ENCODE data around the gene INPP4B. TPM values are rescaled to one million over a fixed set of nuclear protein-coding genes. Genes with fewer than 3 reads are reported as not detected.

INPP4B gene
- polyA plus RNA-seq, 1 experiment, result 5.1 TPM

DNA sequence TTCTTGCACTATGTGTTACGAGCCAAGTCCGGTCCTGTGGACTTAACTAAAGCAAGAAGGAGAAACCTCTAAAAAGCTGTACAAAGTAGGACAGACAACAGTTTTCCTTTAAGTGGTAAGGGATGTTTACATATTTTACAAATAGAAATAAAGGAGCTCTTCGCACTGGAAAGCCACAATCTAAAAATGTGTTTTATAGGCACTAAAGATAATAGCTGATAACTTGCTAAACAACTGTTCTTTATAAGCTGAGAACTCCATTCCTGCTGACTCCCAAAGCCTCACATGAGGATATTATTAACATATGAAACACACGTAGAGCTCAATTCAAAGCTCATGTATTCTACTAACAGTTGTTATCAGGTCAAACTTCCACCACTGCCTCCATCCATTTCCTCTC is 519.9 kb downstream of the INPP4B start:
- Histone ChIP-seq H3K27ac (ENCODE audit: low read depth, low read length) (no peak overlapping the region), H3K9me3 (ENCODE audit: control insufficient read depth, insufficient read depth, low read length) (no peaks in the 10 kb centered on the region), H3K4me3 (ENCODE audit: low read depth, low read length) (no peak overlapping the region), H3K27me3 (ENCODE audit: control insufficient read depth, insufficient read depth, low read length) (no peaks in the 10 kb centered on the region)
- no peak for TF ChIP-seq CTCF (IDR thresholded peaks at IDR 0.05; ENCODE audit: low read depth, low read length)
- ChIA-PET POLR2A (no interaction called here), CTCF (no interaction called here)
- no peak for DNase-seq (ENCODE audit: low read depth, low spot score)

DNA sequence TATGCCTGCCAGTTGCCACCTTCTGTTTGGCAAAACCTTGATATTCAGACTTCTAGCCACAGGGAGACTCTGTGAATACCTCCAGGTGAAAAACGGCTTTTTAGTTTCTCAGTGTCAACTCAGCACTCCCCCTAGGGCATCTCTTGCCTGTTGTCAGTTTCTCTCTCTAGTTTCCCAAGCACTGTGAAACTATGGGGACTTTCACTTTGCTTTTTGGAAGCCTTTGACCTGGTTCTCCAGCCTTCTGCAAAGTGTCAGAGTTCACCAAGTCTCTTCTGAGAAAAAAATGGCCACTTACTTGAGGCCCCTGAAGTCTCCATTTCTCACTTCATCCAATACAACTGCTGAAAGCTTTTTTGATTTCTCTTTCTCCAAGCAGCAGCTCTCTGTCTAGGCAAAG is 521.5 kb downstream of the INPP4B start:
- H3K4me3 ChIP-seq (ENCODE audit: low read depth, low read length), result no peak overlapping the region
- H3K27ac ChIP-seq (ENCODE audit: low read depth, low read length), result no peak overlapping the region
- no peak for DNase-seq (ENCODE audit: low read depth, low spot score)
- no peaks in the 10 kb centered on the region for H3K27me3 ChIP-seq (ENCODE audit: control insufficient read depth, insufficient read depth, low read length)
- POLR2A ChIA-PET, result no interaction called here
- H3K9me3 ChIP-seq (ENCODE audit: control insufficient read depth, insufficient read depth, low read length), result no peaks in the 10 kb centered on the region
- CTCF ChIA-PET, result interaction anchor here (0.6 to 1.5 kb wide), 2 partner anchors 29 to 1438 kb away, joined by 3 read pairs; no protein-coding TSS in a partner anchor
- TF ChIP-seq CTCF (IDR thresholded peaks at IDR 0.05; ENCODE audit: low read depth, low read length), result no peak

GRCh38 chr4:142322996-142323395 is 523.1 kb downstream of the INPP4B start:
- Histone ChIP-seq H3K27me3 (ENCODE audit: control insufficient read depth, insufficient read depth, low read length) (no peaks in the 10 kb centered on the region), H3K4me3 (ENCODE audit: low read depth, low read length) (no peak overlapping the region), H3K9me3 (ENCODE audit: control insufficient read depth, insufficient read depth, low read length) (no peaks in the 10 kb centered on the region), H3K27ac (ENCODE audit: low read depth, low read length) (no peak overlapping the region)
- CTCF ChIA-PET, result no interaction called here
- TF ChIP-seq CTCF (IDR thresholded peaks at IDR 0.05; ENCODE audit: low read depth, low read length), result no peak
- DNase-seq (ENCODE audit: low read depth, low spot score), result no peak
- POLR2A ChIA-PET, result no interaction called here

GRCh38 chr4:142318280-142318679 is 527.8 kb downstream of the INPP4B start:
- TF ChIP-seq CTCF (IDR thresholded peaks at IDR 0.05; ENCODE audit: low read depth, low read length), result no peak
- H3K27ac ChIP-seq (ENCODE audit: low read depth, low read length), result no peak overlapping the region
- CTCF ChIA-PET, result no interaction called here
- DNase-seq (ENCODE audit: low read depth, low spot score), result no peak
- POLR2A ChIA-PET, result no interaction called here
- H3K4me3 ChIP-seq (ENCODE audit: low read depth, low read length), result no peak overlapping the region
- no peaks in the 10 kb centered on the region for H3K27me3 ChIP-seq (ENCODE audit: control insufficient read depth, insufficient read depth, low read length)
- no peaks in the 10 kb centered on the region for H3K9me3 ChIP-seq (ENCODE audit: control insufficient read depth, insufficient read depth, low read length)

DNA sequence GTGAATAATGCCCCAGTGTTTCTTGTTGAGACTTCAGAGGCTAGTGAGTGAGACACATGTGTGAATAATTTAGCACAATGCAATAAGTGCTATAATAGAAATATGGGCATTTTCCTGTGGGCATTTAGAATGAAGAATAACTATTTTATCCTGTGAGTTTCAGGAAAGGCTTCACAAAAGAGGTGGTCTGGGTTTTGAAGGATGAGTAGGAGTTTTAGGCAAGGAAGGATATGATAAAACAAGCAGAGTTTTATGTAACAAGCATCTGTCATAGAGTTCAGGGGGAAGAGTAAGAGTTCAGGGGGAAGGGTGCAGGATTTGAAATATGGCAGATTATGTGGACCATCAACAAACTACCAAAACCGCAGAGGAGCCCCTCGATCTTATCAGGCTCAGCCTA is 529.2 kb downstream of the INPP4B start:
- H3K9me3 ChIP-seq (ENCODE audit: control insufficient read depth, insufficient read depth, low read length), result no peaks in the 10 kb centered on the region
- H3K27me3 ChIP-seq (ENCODE audit: control insufficient read depth, insufficient read depth, low read length), result no peaks in the 10 kb centered on the region
- TF ChIP-seq CTCF (IDR thresholded peaks at IDR 0.05; ENCODE audit: low read depth, low read length), result no peak
- no peak overlapping the region for H3K4me3 ChIP-seq (ENCODE audit: low read depth, low read length)
- no peak for DNase-seq (ENCODE audit: low read depth, low spot score)
- no peak overlapping the region for H3K27ac ChIP-seq (ENCODE audit: low read depth, low read length)
- ChIA-PET CTCF (no interaction called here), POLR2A (no interaction called here)

Data from AG04450 (cell line).